Mesothelial cell of epicardium (in vitro differentiated cells): ENCODE data around the gene RAD51B. TPM values are rescaled to one million over a fixed set of nuclear protein-coding genes. Genes with fewer than 3 reads are reported as not detected.

Source experiments
- DNase-seq, 2 experiments: peaks; one replicate each; pipeline ENCODE4 v3.0.0; 2021; ENCODE audit warnings: low spot score in 2 of 2; ENCODE audit not compliant: unreplicated experiment in 2 of 2
- H3K27ac Mint-ChIP-seq: 2 replicates; pipeline ENCODE4 v1.8.0; 2021; ENCODE audit warnings: mixed read lengths
- H3K27me3 Mint-ChIP-seq: 2 replicates; pipeline ENCODE4 v1.8.0; 2021; ENCODE audit warnings: low read depth, mixed read lengths
- H3K36me3 Mint-ChIP-seq: 2 replicates; pipeline ENCODE4 v1.8.0; 2021; ENCODE audit warnings: mixed read lengths
- H3K4me1 Mint-ChIP-seq: 2 replicates; pipeline ENCODE4 v1.8.0; 2021; ENCODE audit warnings: mixed read lengths
- H3K4me3 Mint-ChIP-seq: 2 replicates; pipeline ENCODE4 v1.8.0; 2021; ENCODE audit warnings: mild to moderate bottlenecking, moderate library complexity, mixed read lengths
- H3K9me3 Mint-ChIP-seq: 2 replicates; pipeline ENCODE4 v1.8.0; 2021; ENCODE audit warnings: mixed read lengths
- CTCF ChIP-seq: fragments of 200-600 bp; sonication (generic); IDR thresholded peaks from one replicate; pipeline ENCODE4 v1.5.0; 2021; ENCODE audit warnings: antibody characterized with exemption; ENCODE audit not compliant: unreplicated experiment
- total RNA-seq: library from RNA; stranded (reverse); gene quantifications from 3 replicates; pipeline ENCODE4 v1.2.1, GENCODE V29; 2021

The RAD51B gene
- total RNA-seq, 1 donor from 2014 or later = 34.7 TPM

DNA sequence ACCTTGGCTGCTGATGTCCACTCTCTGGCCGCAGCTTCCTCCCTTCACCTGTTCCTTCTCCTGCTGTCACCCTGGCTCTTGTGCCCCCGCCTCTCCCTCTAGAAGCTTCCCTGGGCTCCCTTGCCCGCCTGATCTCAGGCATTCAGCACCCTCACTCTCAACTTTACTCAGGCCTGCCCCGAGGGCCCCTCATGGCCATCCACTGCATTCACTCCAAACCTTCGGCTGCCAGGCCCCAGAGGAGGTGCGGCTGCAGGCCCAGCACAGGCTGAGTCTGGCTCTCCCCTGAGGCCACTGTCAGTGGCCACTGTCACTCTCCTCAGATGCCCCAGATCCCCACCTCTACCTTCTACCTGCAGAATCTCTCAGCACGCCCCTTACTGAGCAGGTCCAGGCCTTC is 789.4 kb downstream of the RAD51B start:
- no peak overlapping the region for H3K27ac Mint-ChIP-seq
- no peak overlapping the region for H3K4me3 Mint-ChIP-seq
- H3K36me3 Mint-ChIP-seq = peaks cover 10% of the 10 kb centered on the region
- peaks cover 17% of the 10 kb centered on the region for H3K4me1 Mint-ChIP-seq
- DNase-seq = no peak
- peaks cover 3% of the 10 kb centered on the region for H3K9me3 Mint-ChIP-seq
- TF ChIP-seq CTCF = no peak
- no peaks in the 10 kb centered on the region for H3K27me3 Mint-ChIP-seq

DNA sequence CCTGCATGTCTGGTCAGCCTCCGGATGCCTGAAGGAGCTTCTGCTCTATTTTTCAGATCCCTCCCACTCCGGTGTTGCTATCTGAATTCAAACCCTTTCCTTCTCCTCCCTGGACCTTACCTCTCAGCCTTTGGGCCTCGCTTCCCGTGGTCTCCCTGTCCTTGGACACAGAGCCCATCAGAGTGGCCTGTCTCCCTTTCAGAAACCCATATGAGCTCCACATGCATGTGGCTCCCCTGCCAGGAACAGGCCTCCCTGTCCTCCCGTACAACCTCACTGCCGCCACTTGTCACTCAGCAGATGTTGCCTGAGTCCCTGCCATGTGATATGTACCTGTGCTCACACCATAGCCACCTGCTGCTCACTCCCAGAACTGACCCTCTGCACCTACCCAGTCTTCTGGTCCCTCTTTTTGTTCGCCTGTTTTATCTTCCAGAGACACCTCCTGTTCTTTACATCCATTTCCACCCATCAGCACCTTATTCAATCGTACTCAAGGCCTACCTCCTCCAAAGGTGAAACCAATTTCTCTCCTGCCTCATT is 790.7 kb downstream of the RAD51B start:
- peaks cover 19% of the 10 kb centered on the region for H3K36me3 Mint-ChIP-seq
- no peaks in the 10 kb centered on the region for H3K27me3 Mint-ChIP-seq
- no peak for DNase-seq
- no peak for TF ChIP-seq CTCF
- H3K9me3 Mint-ChIP-seq = peaks cover 10% of the 10 kb centered on the region
- peaks cover 17% of the 10 kb centered on the region for H3K4me1 Mint-ChIP-seq
- no peak overlapping the region for H3K4me3 Mint-ChIP-seq
- H3K27ac Mint-ChIP-seq = no peak overlapping the region

DNA sequence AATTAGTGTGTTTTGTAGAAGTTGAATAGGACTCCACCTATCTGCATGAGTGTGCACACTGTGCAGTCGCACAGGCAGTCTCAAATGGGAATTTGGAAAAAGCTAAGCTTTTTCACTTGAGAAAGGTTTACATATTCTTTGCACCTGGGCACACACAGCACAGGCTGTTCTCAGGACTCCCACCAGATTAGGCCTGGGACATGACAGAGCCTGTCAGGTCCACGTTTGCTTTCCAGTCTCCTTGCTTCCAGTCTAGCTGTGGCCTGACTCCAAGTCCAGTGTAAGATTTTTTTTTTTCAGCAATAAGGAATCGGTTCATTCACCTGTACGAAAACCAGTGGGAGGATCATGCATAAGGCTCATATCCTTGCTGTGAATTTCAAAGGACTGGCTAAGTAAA is 792.0 kb downstream of the RAD51B start:
- Mint-ChIP-seq H3K36me3 (peaks cover 23% of the 10 kb centered on the region), H3K4me1 (peaks cover 16% of the 10 kb centered on the region), H3K4me3 (no peak overlapping the region), H3K27me3 (no peaks in the 10 kb centered on the region), H3K27ac (no peak overlapping the region), H3K9me3 (peaks cover 19% of the 10 kb centered on the region)
- no peak for DNase-seq
- TF ChIP-seq CTCF = no peak

DNA sequence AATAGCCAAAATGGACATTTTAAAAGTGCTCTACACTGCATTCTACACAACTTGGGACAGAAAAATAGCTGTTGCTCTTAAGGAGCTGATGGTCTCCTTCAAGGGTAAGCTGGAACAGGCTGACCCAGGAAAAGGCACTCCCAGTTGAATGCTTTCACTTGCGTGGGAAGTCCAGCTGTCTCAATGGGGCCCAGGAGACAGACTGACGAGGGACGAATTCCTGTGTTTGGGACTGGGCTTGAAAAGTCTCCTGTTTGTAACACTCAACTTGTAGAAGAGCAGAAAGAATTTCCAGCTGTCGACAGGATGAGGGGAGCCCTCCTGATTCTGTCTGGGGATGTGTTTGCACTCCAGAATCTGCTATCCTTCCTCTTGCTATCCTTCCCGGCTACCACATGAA is 792.5 kb downstream of the RAD51B start:
- H3K9me3 Mint-ChIP-seq = peaks cover 24% of the 10 kb centered on the region
- peaks cover 12% of the 10 kb centered on the region for H3K4me1 Mint-ChIP-seq
- no peak overlapping the region for H3K27ac Mint-ChIP-seq
- no peak for DNase-seq
- no peak overlapping the region for H3K4me3 Mint-ChIP-seq
- TF ChIP-seq CTCF = no peak
- H3K27me3 Mint-ChIP-seq = no peaks in the 10 kb centered on the region
- peaks cover 28% of the 10 kb centered on the region for H3K36me3 Mint-ChIP-seq

- H3K4me1 Mint-ChIP-seq = no peaks in the 10 kb centered on the region
- TF ChIP-seq CTCF = no peak
- no peak overlapping the region for H3K4me3 Mint-ChIP-seq
- peaks cover 40% of the 10 kb centered on the region for H3K9me3 Mint-ChIP-seq
- peaks cover 56% of the 10 kb centered on the region for H3K36me3 Mint-ChIP-seq
- no peaks in the 10 kb centered on the region for H3K27me3 Mint-ChIP-seq
- no peak for DNase-seq
- H3K27ac Mint-ChIP-seq = no peak overlapping the region
Measured at GRCh38 chr14:68616221-68616902, 796.8 kb downstream of the RAD51B start.
